Progenitor cell of endocrine pancreas (in vitro differentiated cells): ENCODE measurements around the gene ZBED3. TPM values are rescaled to one million over a fixed set of nuclear protein-coding genes. Genes with fewer than 3 reads are reported as not detected.

ENCODE experiments used
- DNase-seq: peaks from one replicate; pipeline ENCODE4 v3.0.0; 2021; ENCODE audit warnings: low spot score; ENCODE audit not compliant: unreplicated experiment
- H3K27ac Mint-ChIP-seq: 2 replicates; pipeline ENCODE4 v1.8.0; 2021; ENCODE audit warnings: mild to moderate bottlenecking, moderate library complexity, mixed read lengths
- H3K27me3 Mint-ChIP-seq: 2 replicates; pipeline ENCODE4 v1.8.0; 2021; ENCODE audit warnings: mixed read lengths
- H3K36me3 Mint-ChIP-seq: 2 replicates; pipeline ENCODE4 v1.8.0; 2022; ENCODE audit warnings: mixed read lengths; ENCODE audit not compliant: insufficient read depth
- H3K4me1 Mint-ChIP-seq: 2 replicates; pipeline ENCODE4 v1.8.0; 2021; ENCODE audit warnings: low read depth, mixed read lengths
- H3K4me3 Mint-ChIP-seq: 2 replicates; pipeline ENCODE4 v1.8.0; 2021; ENCODE audit warnings: low read depth, mild to moderate bottlenecking, moderate library complexity, mixed read lengths
- H3K9me3 Mint-ChIP-seq: 2 replicates; pipeline ENCODE4 v1.8.0; 2021; ENCODE audit warnings: low read depth, mixed read lengths
- CTCF ChIP-seq: fragments of 200-600 bp; sonication (generic); IDR thresholded peaks from one replicate; pipeline ENCODE4 v1.5.0; 2021; ENCODE audit warnings: antibody characterized with exemption, mild to moderate bottlenecking; ENCODE audit not compliant: unreplicated experiment
- long read RNA-seq: library from polyadenylated mRNA; unstranded; transcript quantifications from one replicate; pipeline ENCODE4 v2.0.0, GENCODE V29; 2020
- total RNA-seq: library from RNA; stranded (reverse); gene quantifications from 2 replicates; pipeline ENCODE4 v1.2.1, GENCODE V29; 2021

The ZBED3 gene
- 37.1 and 38.0 TPM in 2 replicates for total RNA-seq
- long read RNA-seq, partial matches to known transcripts, result 0 of 2 reads
- long read RNA-seq, other reads (novel, unspliced or antisense), result 2 of 2 reads

- peak; percentile 57 for DNase-seq
- Mint-ChIP-seq H3K27ac (peak within 1 kb of the TSS; percentile 100), H3K36me3 (peaks cover 32% of the 10 kb centered on the region), H3K4me1 (peaks cover 17% of the 10 kb centered on the region), H3K27me3 (no peaks in the 10 kb centered on the region), H3K4me3 (peak within 1 kb of the TSS; percentile 96), H3K9me3 (peaks cover 13% of the 10 kb centered on the region)
- peak; percentile 51 for TF ChIP-seq CTCF
Observed at GRCh38 chr5:77086689-77087483, at the start of gene ZBED3. Gene ZBED3, minus strand, starts transcription at chr5:77087285. Its CDS starts 9,407 bp downstream, at chr5:77077878.

GRCh38 chr5:77133061-77133758, 46.1 kb upstream of the ZBED3 start:
- H3K36me3 Mint-ChIP-seq, result peaks cover 11% of the 10 kb centered on the region
- peaks cover 3% of the 10 kb centered on the region for H3K4me1 Mint-ChIP-seq
- no peak for DNase-seq
- no peaks in the 10 kb centered on the region for H3K9me3 Mint-ChIP-seq
- no peaks in the 10 kb centered on the region for H3K27me3 Mint-ChIP-seq
- H3K27ac Mint-ChIP-seq, result no peak overlapping the region
- no peak for TF ChIP-seq CTCF
- H3K4me3 Mint-ChIP-seq, result no peak overlapping the region

- Mint-ChIP-seq H3K4me1 (peaks cover 2% of the 10 kb centered on the region), H3K9me3 (no peaks in the 10 kb centered on the region), H3K27ac (no peak overlapping the region), H3K36me3 (peaks cover 16% of the 10 kb centered on the region), H3K4me3 (no peak overlapping the region), H3K27me3 (no peaks in the 10 kb centered on the region)
- no peak for TF ChIP-seq CTCF
- DNase-seq, result no peak
Observed at GRCh38 chr5:77131361-77131760, 44.3 kb upstream of the ZBED3 start.

- Mint-ChIP-seq H3K4me3 (no peak overlapping the region), H3K36me3 (peaks cover 20% of the 10 kb centered on the region), H3K4me1 (peaks cover 2% of the 10 kb centered on the region), H3K9me3 (no peaks in the 10 kb centered on the region), H3K27ac (no peak overlapping the region), H3K27me3 (no peaks in the 10 kb centered on the region)
- no peak for DNase-seq
- peak; percentile 57 for TF ChIP-seq CTCF
Observed at GRCh38 chr5:77129391-77129990, 42.4 kb upstream of the ZBED3 start.

GRCh38 chr5:77128411-77129061, 41.5 kb upstream of the ZBED3 start:
- no peak for DNase-seq
- H3K4me3 Mint-ChIP-seq, result no peak overlapping the region
- H3K36me3 Mint-ChIP-seq, result peaks cover 20% of the 10 kb centered on the region
- H3K27me3 Mint-ChIP-seq, result no peaks in the 10 kb centered on the region
- no peak for TF ChIP-seq CTCF
- no peaks in the 10 kb centered on the region for H3K9me3 Mint-ChIP-seq
- H3K4me1 Mint-ChIP-seq, result peaks cover 2% of the 10 kb centered on the region
- H3K27ac Mint-ChIP-seq, result no peak overlapping the region
